ENCODE data around the gene PRKD2.

- no peak for TF ChIP-seq CTCF (IDR thresholded peaks at IDR 0.05)
- no peak for TF ChIP-seq POLR2A (IDR thresholded peaks at IDR 0.05)
These were observed 26.1 kb upstream of the PRKD2 start for GRCh38 chr19:46742926-46743480.
